Nephron (organoid): ENCODE results near the gene KDM5C.
A peak's percentile ranks its signal among the peaks of the same experiment; 100 is the strongest.

ENCODE experiments used
- H3K27ac Mint-ChIP-seq, 3 experiments: 2 replicates each; pipeline ENCODE4 v1.8.0; 2020; ENCODE audit warnings: mixed read lengths in 3 of 3, mild to moderate bottlenecking in 2 of 3, moderate library complexity in 1 of 3
- H3K27me3 Mint-ChIP-seq: 2 replicates; pipeline ENCODE4 v1.8.0; 2021; ENCODE audit warnings: low read depth, mild to moderate bottlenecking, moderate library complexity, mixed read lengths
- H3K36me3 Mint-ChIP-seq: 2 replicates; pipeline ENCODE4 v1.8.0; 2020; ENCODE audit warnings: low read depth, mixed read lengths
- H3K4me1 Mint-ChIP-seq: 2 replicates; pipeline ENCODE4 v1.8.0; 2020; ENCODE audit warnings: mixed read lengths
- H3K4me3 Mint-ChIP-seq, 3 experiments: 2 replicates each; pipeline ENCODE4 v1.8.0; 2020; ENCODE audit warnings: mild to moderate bottlenecking in 3 of 3, mixed read lengths in 3 of 3, moderate library complexity in 2 of 3
- H3K9me3 Mint-ChIP-seq: 2 replicates; pipeline ENCODE4 v1.8.0; 2020; ENCODE audit warnings: mixed read lengths
- CTCF ChIP-seq, 3 experiments: fragments of 200-600 bp; sonication (generic); IDR thresholded peaks; one replicate each; pipeline ENCODE4 v1.5.0; 2021; ENCODE audit warnings: antibody characterized with exemption in 3 of 3; ENCODE audit not compliant: unreplicated experiment in 3 of 3

Gene KDM5C

GRCh38 chrX:53224860-53225797, at the start of gene KDM5C:
KDM5C (minus strand) TSS chrX:53225207; CDS start chrX:53224889, 318 bp downstream.
- peak within 1 kb of the TSS; percentile 99 to 100 (median 99) for H3K27ac Mint-ChIP-seq
- no peaks in the 10 kb centered on the region for H3K27me3 Mint-ChIP-seq
- peaks cover 2% of the 10 kb centered on the region for H3K9me3 Mint-ChIP-seq
- no peak for TF ChIP-seq CTCF (IDR thresholded peaks at IDR 0.05; ENCODE audit: unreplicated experiment in 3 of 3)
- H3K4me3 Mint-ChIP-seq, result peak within 1 kb of the TSS; percentile 96 to 99 (median 98)
- H3K4me1 Mint-ChIP-seq, result peaks cover 24% of the 10 kb centered on the region
- H3K36me3 Mint-ChIP-seq, result peaks cover 10% of the 10 kb centered on the region

- no peaks in the 10 kb centered on the region for H3K36me3 Mint-ChIP-seq
- no peaks in the 10 kb centered on the region for H3K27me3 Mint-ChIP-seq
- no peak for TF ChIP-seq CTCF (IDR thresholded peaks at IDR 0.05; ENCODE audit: unreplicated experiment in 3 of 3)
- no peaks in the 10 kb centered on the region for H3K9me3 Mint-ChIP-seq
- H3K27ac Mint-ChIP-seq, result no peak overlapping the region
- no peaks in the 10 kb centered on the region for H3K4me1 Mint-ChIP-seq
- no peak overlapping the region for H3K4me3 Mint-ChIP-seq
These were observed 47.9 kb upstream of the KDM5C start for GRCh38 chrX:53272808-53273337.

- no peaks in the 10 kb centered on the region for H3K4me1 Mint-ChIP-seq
- H3K36me3 Mint-ChIP-seq, result no peaks in the 10 kb centered on the region
- TF ChIP-seq CTCF (IDR thresholded peaks at IDR 0.05; ENCODE audit: unreplicated experiment in 3 of 3), result no peak
- H3K9me3 Mint-ChIP-seq, result no peaks in the 10 kb centered on the region
- peaks cover 3% of the 10 kb centered on the region for H3K27me3 Mint-ChIP-seq
- no peak overlapping the region for H3K27ac Mint-ChIP-seq
- no peak overlapping the region for H3K4me3 Mint-ChIP-seq
These were observed 44.6 kb upstream of the KDM5C start for GRCh38 chrX:53269536-53270107.

GRCh38 chrX:53268173-53268572, 43.2 kb upstream of the KDM5C start:
- no peaks in the 10 kb centered on the region for H3K9me3 Mint-ChIP-seq
- no peaks in the 10 kb centered on the region for H3K4me1 Mint-ChIP-seq
- no peak for TF ChIP-seq CTCF (IDR thresholded peaks at IDR 0.05; ENCODE audit: unreplicated experiment in 3 of 3)
- H3K4me3 Mint-ChIP-seq, result no peak overlapping the region
- no peak overlapping the region for H3K27ac Mint-ChIP-seq
- no peaks in the 10 kb centered on the region for H3K36me3 Mint-ChIP-seq
- peaks cover 3% of the 10 kb centered on the region for H3K27me3 Mint-ChIP-seq

GRCh38 chrX:53266914-53267313, 41.9 kb upstream of the KDM5C start:
- H3K9me3 Mint-ChIP-seq, result no peaks in the 10 kb centered on the region
- TF ChIP-seq CTCF (IDR thresholded peaks at IDR 0.05; ENCODE audit: unreplicated experiment in 3 of 3), result no peak

More at GRCh38 chrX:53266914-53267313, 41.9 kb upstream of the KDM5C start:
- peaks cover 3% of the 10 kb centered on the region for H3K27me3 Mint-ChIP-seq
- no peaks in the 10 kb centered on the region for H3K36me3 Mint-ChIP-seq
- no peak overlapping the region for H3K4me3 Mint-ChIP-seq
- H3K4me1 Mint-ChIP-seq, result no peaks in the 10 kb centered on the region
- no peak overlapping the region for H3K27ac Mint-ChIP-seq
